Thoracic aorta (tissue), 2 donors: Measurements from ENCODE around the gene TCF4. TPM values are rescaled to one million over a fixed set of nuclear protein-coding genes. Genes with fewer than 3 reads are reported as not detected.

Experiments
- ATAC-seq: fragments of 150-250 bp; one replicate; pipeline ENCODE4 v1.8.0; 2017; ENCODE audit warnings: low read depth; ENCODE audit not compliant: insufficient number of reproducible peaks, low FRiP score
- DNase-seq: peaks from one replicate; pipeline ENCODE4 v3.0.0-alpha.2; 2020; ENCODE audit warnings: low spot score
- H3K27ac ChIP-seq, 2 donors: fragments of 200-600 bp; sonication (generic); 1 replicate in 1 of 2; 2 replicates in 1 of 2; pipeline ENCODE4 v1.5.1; 2016; ENCODE audit warnings: mild to moderate bottlenecking in 2 of 2, moderate library complexity in 2 of 2
- H3K27me3 ChIP-seq: fragments of 200-600 bp; sonication (generic); replicated peaks from 2 replicates; pipeline ENCODE4 v1.6.0; 2016; ENCODE audit warnings: mild to moderate bottlenecking; ENCODE audit not compliant: insufficient read depth
- H3K36me3 ChIP-seq: fragments of 200-600 bp; sonication (generic); one replicate; pipeline ENCODE4 v1.5.1; 2016
- H3K4me1 ChIP-seq, 2 donors: fragments of 200-600 bp; sonication (generic); 1 replicate in 1 of 2; 2 replicates in 1 of 2; pipeline versions ENCODE4 v1.5.1 to v1.6.0; 2016; ENCODE audit warnings: low read depth in 2 of 2, mild to moderate bottlenecking in 1 of 2; ENCODE audit not compliant: control insufficient read depth in 1 of 2
- H3K4me3 ChIP-seq: fragments of 200-600 bp; sonication (generic); 2 replicates; pipeline ENCODE4 v1.5.1; 2016; ENCODE audit warnings: mild to moderate bottlenecking
- H3K9me3 ChIP-seq: fragments of 200-600 bp; sonication (generic); 2 replicates; pipeline ENCODE4 v1.5.1; 2016
- CTCF ChIP-seq: fragments of 200-600 bp; sonication (generic); IDR thresholded peaks from one replicate; pipeline ENCODE4 v1.5.1; 2019; ENCODE audit warnings: antibody characterized with exemption
- total RNA-seq, 2 donors: library from RNA; depleted of rRNA; stranded (reverse); fragments of >200 nt; gene quantifications; one replicate each; pipeline versions ENCODE4 v1.1.0 to v1.2.3, GENCODE V29; 2016

The TCF4 gene
- total RNA-seq, 2 donors from 2014 or later: 178 to 267 TPM

- Histone ChIP-seq H3K27me3 (no peaks in the 10 kb centered on the region), H3K4me1 (peaks cover 22 to 60% of the 10 kb centered on the region in 2 donors), H3K4me3 (no peak overlapping the region), H3K36me3 (peaks cover 3% of the 10 kb centered on the region), H3K27ac (peak overlapping the region in 1 of 2 donors; percentile 18), H3K9me3 (no peaks in the 10 kb centered on the region)
- DNase-seq: no peak
- no peak for ATAC-seq
- no peak for TF ChIP-seq CTCF
Observed at GRCh38 chr18:55250768-55251173, 337.2 kb downstream of the TCF4 start.

GRCh38 chr18:55249550-55249949 lies 338.4 kb downstream of the TCF4 start:
- no peaks in the 10 kb centered on the region for H3K9me3 ChIP-seq
- no peak overlapping the region for H3K4me3 ChIP-seq
- H3K4me1 ChIP-seq: peaks cover 31 to 72% of the 10 kb centered on the region in 2 donors
- no peak overlapping the region for H3K27ac ChIP-seq
- no peak for DNase-seq
- no peak for ATAC-seq
- H3K36me3 ChIP-seq: peaks cover 3% of the 10 kb centered on the region
- no peak for TF ChIP-seq CTCF
- no peaks in the 10 kb centered on the region for H3K27me3 ChIP-seq

GRCh38 chr18:55248495-55248894 lies 339.5 kb downstream of the TCF4 start:
- H3K4me3 ChIP-seq: no peak overlapping the region
- no peak for TF ChIP-seq CTCF
- DNase-seq: no peak
- H3K36me3 ChIP-seq: no peaks in the 10 kb centered on the region
- H3K27me3 ChIP-seq: no peaks in the 10 kb centered on the region
- H3K4me1 ChIP-seq: peaks cover 38 to 75% of the 10 kb centered on the region in 2 donors
- no peaks in the 10 kb centered on the region for H3K9me3 ChIP-seq
- H3K27ac ChIP-seq: peak overlapping the region in 1 of 2 donors; percentile 88
- ATAC-seq: no peak

- no peak overlapping the region for H3K4me3 ChIP-seq
- ATAC-seq (no peak), DNase-seq (no peak)
- H3K27me3 ChIP-seq: no peaks in the 10 kb centered on the region
- no peak for TF ChIP-seq CTCF
- no peaks in the 10 kb centered on the region for H3K9me3 ChIP-seq
- peaks cover 37 to 72% of the 10 kb centered on the region in 2 donors for H3K4me1 ChIP-seq
- H3K27ac ChIP-seq: peak overlapping the region; percentile 47 to 88
- H3K36me3 ChIP-seq: no peaks in the 10 kb centered on the region
Observed at GRCh38 chr18:55247032-55247431, 341.0 kb downstream of the TCF4 start.

- H3K9me3 ChIP-seq: no peaks in the 10 kb centered on the region
- H3K36me3 ChIP-seq: no peaks in the 10 kb centered on the region
- DNase-seq: no peak
- ATAC-seq: no peak
- peaks cover 36 to 65% of the 10 kb centered on the region in 2 donors for H3K4me1 ChIP-seq
- H3K27ac ChIP-seq: peak overlapping the region; percentile 47 to 88
- TF ChIP-seq CTCF: no peak
- H3K4me3 ChIP-seq: no peak overlapping the region
- H3K27me3 ChIP-seq: no peaks in the 10 kb centered on the region
Observed at GRCh38 chr18:55246278-55246677, 341.7 kb downstream of the TCF4 start.
